ENCODE results near the gene UBE2C. TPM values are rescaled to one million over a fixed set of nuclear protein-coding genes. Genes with fewer than 3 reads are reported as not detected.

Gene UBE2C
- total RNA-seq, 1 donor from 2014 or later: 7.6 TPM

DNA sequence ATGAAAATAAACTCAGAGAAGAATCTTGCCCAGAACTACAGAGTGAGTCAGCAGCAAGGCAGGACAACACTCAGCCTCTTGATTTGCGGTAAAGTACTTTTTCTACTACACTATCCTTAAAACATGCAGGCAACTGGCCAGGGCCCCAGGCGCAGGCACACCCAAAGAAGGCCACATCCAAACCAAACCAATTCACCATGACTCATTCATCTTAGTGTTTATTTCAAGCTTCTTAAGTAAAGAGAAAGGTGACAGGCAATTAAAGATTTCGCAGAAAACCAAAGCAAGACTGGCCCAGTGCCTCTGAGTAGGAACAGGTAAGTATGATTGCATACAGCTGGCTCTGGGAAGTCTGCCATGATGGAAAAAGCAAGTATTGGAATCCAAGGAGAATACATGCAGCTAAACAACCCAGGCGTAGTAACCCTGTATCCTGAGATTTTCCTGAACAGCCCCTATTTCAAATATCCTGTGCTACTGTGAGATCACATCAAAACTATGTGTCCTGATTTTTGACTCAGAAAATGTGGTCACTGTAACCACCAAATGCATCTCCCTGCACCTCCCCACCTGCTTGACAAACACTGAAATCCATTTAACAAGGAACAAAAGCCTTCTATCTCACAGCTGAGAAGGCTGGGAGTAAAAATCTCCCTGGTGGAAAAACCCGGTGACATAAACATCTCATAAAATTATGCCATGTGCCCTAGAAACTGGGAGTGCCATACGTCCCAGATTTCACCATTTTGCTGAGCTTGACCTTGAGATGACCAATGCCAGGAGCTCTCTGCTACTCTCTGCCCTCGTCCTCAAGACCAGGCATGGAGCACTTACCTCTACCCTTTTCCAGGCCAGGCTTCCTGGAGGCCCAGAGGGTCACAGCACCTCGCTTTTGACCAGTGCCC is 33.2 kb upstream of the UBE2C start:
- H3K4me1 ChIP-seq: peaks cover 55% of the 10 kb centered on the region
- peak in 1 of 2 donors; percentile 98 for DNase-seq (ENCODE audit: extremely low spot score in 2 of 2)

DNA sequence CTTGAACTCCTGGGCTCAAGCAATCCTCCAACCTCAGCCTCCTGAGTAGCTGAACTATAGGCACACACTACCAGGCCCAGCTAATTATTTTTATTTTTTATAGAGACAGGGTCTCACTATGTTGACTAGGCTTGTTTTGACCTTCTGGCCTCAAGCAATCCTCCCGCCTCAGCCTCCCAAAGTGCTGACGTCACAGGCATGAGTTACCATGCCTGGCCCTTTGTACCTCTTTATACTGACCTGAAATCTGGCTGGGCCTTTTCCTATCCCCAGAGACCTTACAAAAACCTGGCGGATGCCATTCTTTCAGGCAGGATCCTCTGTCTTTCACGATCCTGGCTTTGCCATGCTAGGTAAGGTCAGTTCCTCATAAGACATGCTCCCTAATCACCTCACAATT is 32.3 kb upstream of the UBE2C start:
- no peaks in the 10 kb centered on the region for H3K36me3 ChIP-seq

More for the DNA sequence above, 33.2 kb upstream of the UBE2C start:
- Histone ChIP-seq H3K9me3 (no peaks in the 10 kb centered on the region), H3K27me3 (no peaks in the 10 kb centered on the region), H3K27ac (peak overlapping the region; percentile 88), H3K36me3 (no peaks in the 10 kb centered on the region), H3K4me3 (no peak overlapping the region)
- intact Hi-C loops (cut with DNase I): loop anchor here (10.0 kb wide), 1 partner anchor 414 kb away; the partner anchor contains the start of gene SYS1
- no peak for TF ChIP-seq POLR2A (IDR thresholded peaks at IDR 0.05)
- peak; percentile 55 to 97 for TF ChIP-seq POLR2AphosphoS5 (IDR thresholded peaks at IDR 0.05; ENCODE audit: insufficient read depth in 1 of 2, low read depth in 1 of 2)

DNA sequence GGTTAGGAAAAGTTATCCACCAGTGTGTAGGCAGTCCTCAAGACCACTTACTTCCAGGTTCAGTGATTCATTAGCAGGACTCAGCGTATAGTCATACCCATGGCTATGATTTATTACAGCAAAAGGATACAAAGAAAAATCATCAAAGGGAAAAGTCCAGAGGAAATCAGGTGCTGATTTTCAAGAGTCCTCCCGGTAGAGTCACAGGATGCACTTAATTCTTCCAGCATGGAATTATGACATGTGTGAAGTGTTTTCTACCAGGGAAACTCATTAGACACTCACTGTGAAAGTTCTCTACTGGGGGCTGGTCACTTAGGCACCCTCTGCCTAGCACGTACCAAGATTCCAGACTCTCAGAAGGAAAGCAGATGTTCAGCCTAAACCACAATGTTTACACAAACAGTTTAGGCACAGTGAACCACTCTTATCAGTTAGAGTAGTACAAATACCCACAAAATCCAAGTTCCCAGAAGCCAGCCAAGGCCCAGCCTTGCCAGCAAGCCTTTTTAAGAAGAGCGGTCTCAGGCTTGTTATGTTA is 31.0 kb upstream of the UBE2C start:
- Histone ChIP-seq H3K27ac (peak overlapping the region; percentile 88), H3K4me3 (no peak overlapping the region), H3K36me3 (no peaks in the 10 kb centered on the region), H3K27me3 (no peaks in the 10 kb centered on the region), H3K4me1 (peaks cover 46% of the 10 kb centered on the region), H3K9me3 (no peaks in the 10 kb centered on the region)
- TF ChIP-seq POLR2AphosphoS5 (IDR thresholded peaks at IDR 0.05; ENCODE audit: insufficient read depth in 1 of 2, low read depth in 1 of 2) (peak in 1 of 2 donors; percentile 33), POLR2A (IDR thresholded peaks at IDR 0.05) (no peak)
- no peak for DNase-seq (ENCODE audit: extremely low spot score in 2 of 2)
- intact Hi-C loops (cut with DNase I): no loop called here

More for the DNA sequence above, 32.3 kb upstream of the UBE2C start:
- TF ChIP-seq, protein P1, sequence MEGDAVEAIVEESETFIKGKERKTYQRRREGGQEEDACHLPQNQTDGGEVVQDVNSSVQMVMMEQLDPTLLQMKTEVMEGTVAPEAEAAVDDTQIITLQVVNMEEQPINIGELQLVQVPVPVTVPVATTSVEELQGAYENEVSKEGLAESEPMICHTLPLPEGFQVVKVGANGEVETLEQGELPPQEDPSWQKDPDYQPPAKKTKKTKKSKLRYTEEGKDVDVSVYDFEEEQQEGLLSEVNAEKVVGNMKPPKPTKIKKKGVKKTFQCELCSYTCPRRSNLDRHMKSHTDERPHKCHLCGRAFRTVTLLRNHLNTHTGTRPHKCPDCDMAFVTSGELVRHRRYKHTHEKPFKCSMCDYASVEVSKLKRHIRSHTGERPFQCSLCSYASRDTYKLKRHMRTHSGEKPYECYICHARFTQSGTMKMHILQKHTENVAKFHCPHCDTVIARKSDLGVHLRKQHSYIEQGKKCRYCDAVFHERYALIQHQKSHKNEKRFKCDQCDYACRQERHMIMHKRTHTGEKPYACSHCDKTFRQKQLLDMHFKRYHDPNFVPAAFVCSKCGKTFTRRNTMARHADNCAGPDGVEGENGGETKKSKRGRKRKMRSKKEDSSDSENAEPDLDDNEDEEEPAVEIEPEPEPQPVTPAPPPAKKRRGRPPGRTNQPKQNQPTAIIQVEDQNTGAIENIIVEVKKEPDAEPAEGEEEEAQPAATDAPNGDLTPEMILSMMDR (IDR thresholded peaks at IDR 0.05): no peak
- TF ChIP-seq POLR2A (IDR thresholded peaks at IDR 0.05) (no peak), POLR2AphosphoS5 (IDR thresholded peaks at IDR 0.05; ENCODE audit: insufficient read depth in 1 of 2, low read depth in 1 of 2) (no peak)
- Histone ChIP-seq H3K4me3 (no peak overlapping the region), H3K27ac (peak overlapping the region; percentile 88), H3K27me3 (no peaks in the 10 kb centered on the region), H3K4me1 (peaks cover 53% of the 10 kb centered on the region), H3K9me3 (no peaks in the 10 kb centered on the region)
- intact Hi-C loops (cut with DNase I): no loop called here
- DNase-seq (ENCODE audit: extremely low spot score in 2 of 2): no peak

DNA sequence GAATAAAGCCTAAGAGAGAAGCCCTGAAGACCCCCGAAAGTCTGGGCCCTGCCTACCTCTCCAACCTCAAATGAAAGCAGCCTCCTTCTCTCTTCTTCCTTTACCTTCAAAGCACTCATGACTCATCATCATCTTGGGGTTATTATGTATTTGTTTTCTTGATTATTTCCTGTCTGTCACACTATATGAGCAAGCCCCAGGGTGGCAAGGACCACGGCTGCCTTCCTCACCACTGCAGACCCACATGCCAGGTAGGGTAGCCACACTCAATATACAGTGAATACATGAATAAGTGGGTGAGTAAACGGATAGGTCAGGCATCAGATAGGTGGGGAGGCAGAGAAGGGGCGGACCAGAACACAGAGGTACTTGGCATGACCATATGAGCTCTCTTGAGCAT is 29.6 kb upstream of the UBE2C start:
- no peak overlapping the region for H3K27ac ChIP-seq
- TF ChIP-seq POLR2AphosphoS5 (IDR thresholded peaks at IDR 0.05; ENCODE audit: insufficient read depth in 1 of 2, low read depth in 1 of 2): no peak
- TF ChIP-seq, protein P1 (IDR thresholded peaks at IDR 0.05): no peak
- TF ChIP-seq POLR2A (IDR thresholded peaks at IDR 0.05): no peak
- no peak overlapping the region for H3K4me3 ChIP-seq
- H3K4me1 ChIP-seq: peaks cover 42% of the 10 kb centered on the region
- no peaks in the 10 kb centered on the region for H3K9me3 ChIP-seq
- no peaks in the 10 kb centered on the region for H3K27me3 ChIP-seq
- intact Hi-C loops (cut with DNase I): no loop called here
- no peaks in the 10 kb centered on the region for H3K36me3 ChIP-seq
- DNase-seq (ENCODE audit: extremely low spot score in 2 of 2): no peak

DNA sequence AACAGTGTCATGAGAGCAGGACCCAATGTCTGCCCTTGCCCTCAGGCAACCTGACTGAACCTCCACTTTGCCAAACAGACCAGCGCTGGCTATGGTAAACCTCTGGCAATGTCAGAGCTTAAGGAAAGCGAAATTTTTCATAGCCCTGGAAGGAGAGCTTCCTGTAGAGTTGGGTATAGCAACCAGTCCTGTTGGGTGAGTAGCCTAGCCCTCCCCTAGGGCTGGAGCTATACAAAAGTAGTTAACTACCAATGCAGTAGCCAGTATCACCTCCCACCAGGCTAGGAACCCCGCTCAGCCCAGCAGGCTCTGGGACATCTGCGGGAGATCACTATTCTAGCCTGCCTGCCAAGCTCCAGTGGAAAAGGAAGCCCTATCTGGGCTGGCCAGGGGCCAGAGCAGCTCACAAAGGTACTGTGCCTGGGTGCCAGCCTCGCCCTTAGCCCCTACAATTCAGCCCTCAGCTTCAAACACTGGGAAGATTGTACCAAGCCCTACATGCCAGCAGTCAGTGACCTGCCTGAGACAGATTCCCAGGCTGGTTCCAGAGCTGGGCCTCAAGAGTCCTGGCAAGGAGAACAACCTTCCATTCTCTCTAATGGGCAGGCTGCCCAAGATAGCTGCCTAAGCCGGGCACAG is 28.7 kb upstream of the UBE2C start:
- H3K4me1 ChIP-seq: peaks cover 34% of the 10 kb centered on the region

More for the DNA sequence above, 28.7 kb upstream of the UBE2C start:
- no peak for DNase-seq (ENCODE audit: extremely low spot score in 2 of 2)
- no peaks in the 10 kb centered on the region for H3K9me3 ChIP-seq
- intact Hi-C loops (cut with DNase I): no loop called here
- TF ChIP-seq, protein P1 (IDR thresholded peaks at IDR 0.05): no peak
- TF ChIP-seq POLR2AphosphoS5 (IDR thresholded peaks at IDR 0.05; ENCODE audit: insufficient read depth in 1 of 2, low read depth in 1 of 2) (no peak), POLR2A (IDR thresholded peaks at IDR 0.05) (no peak)
- H3K27ac ChIP-seq: no peak overlapping the region
- no peaks in the 10 kb centered on the region for H3K27me3 ChIP-seq
- no peaks in the 10 kb centered on the region for H3K36me3 ChIP-seq
- no peak overlapping the region for H3K4me3 ChIP-seq

Measured in vagina (tissue), 2 donors.